Breast epithelium (tissue), 4 donors: ENCODE measurements around the gene GAST. TPM values are rescaled to one million over a fixed set of nuclear protein-coding genes. Genes with fewer than 3 reads are reported as not detected.
"Not testable (repeated sequence)": the region's sequence is repeated elsewhere in the genome, so short reads cannot be mapped to it uniquely, and the experiment has no call there.

Experiments used
- DNase-seq, 2 donors: peaks; one replicate each; pipeline ENCODE4 v3.0.0-alpha.2; 2019; ENCODE audit warnings: low spot score in 2 of 2
- H3K27ac ChIP-seq, 2 donors: fragments of 200-600 bp; sonication (generic) in 1 of 2; one replicate each; pipeline ENCODE4 v1.5.1; 2016 to 2019; ENCODE audit warnings: mild to moderate bottlenecking in 1 of 2
- H3K27me3 ChIP-seq, 2 donors: fragments of 200-600 bp; sonication (generic) in 1 of 2; one replicate each; pipeline versions ENCODE4 v1.5.1 to v1.6.0; 2017 to 2019; ENCODE audit warnings: control low read depth in 1 of 2, mild to moderate bottlenecking in 1 of 2
- H3K36me3 ChIP-seq: fragments of 200-600 bp; one replicate; pipeline ENCODE4 v1.5.1; 2019
- H3K4me1 ChIP-seq, 2 donors: fragments of 200-600 bp; sonication (generic); one replicate each; pipeline ENCODE4 v1.5.1; 2016 to 2019; ENCODE audit warnings: control low read depth in 1 of 2
- H3K4me3 ChIP-seq, 3 donors: fragments of 200-600 bp; sonication (generic); 1 replicate in 2 of 3; 2 replicates in 1 of 3; pipeline ENCODE4 v1.5.1; 2016 to 2019; ENCODE audit warnings: mild to moderate bottlenecking in 3 of 3, moderate library complexity in 2 of 3
- H3K9me3 ChIP-seq, 2 donors: fragments of 200-600 bp; sonication (generic) in 1 of 2; one replicate each; pipeline ENCODE4 v1.5.1; 2016 to 2019; ENCODE audit warnings: control low read depth in 1 of 2
- POLR2A ChIP-seq: fragments of 450-650 bp; IDR thresholded peaks from one replicate; pipeline ENCODE4 v1.6.1; 2016; ENCODE audit warnings: antibody characterized with exemption, mild to moderate bottlenecking, moderate library complexity
- POLR2AphosphoS5 ChIP-seq, 3 donors: sonication (generic); formaldehyde crosslinking; IDR thresholded peaks; one replicate each; pipeline ENCODE4 v1.6.1; 2017; ENCODE audit warnings: antibody characterized with exemption in 3 of 3
- intact Hi-C: fragments of 100-400 bp; cut with DNase I; formaldehyde crosslinking; loops from one replicate; pipeline ENCODE4 v1.15.1; 2023; ENCODE audit warnings: low total_unique reads
- total RNA-seq, 3 donors: library from RNA; depleted of rRNA; stranded (reverse); fragments of >200 nt; gene quantifications; one replicate each; pipeline ENCODE4 v1.1.0, GENCODE V29; 2016
- TF ChIP-seq, protein P1 (sequence below), 3 donors: fragments of 450-650 bp; IDR thresholded peaks; one replicate each; pipeline ENCODE4 v1.5.1; 2016 to 2017; ENCODE audit warnings: antibody characterized with exemption in 3 of 3, mild to moderate bottlenecking in 3 of 3, moderate library complexity in 3 of 3

Gene GAST
- total RNA-seq, 3 donors from 2014 or later: not detected

- TF ChIP-seq, protein P1, sequence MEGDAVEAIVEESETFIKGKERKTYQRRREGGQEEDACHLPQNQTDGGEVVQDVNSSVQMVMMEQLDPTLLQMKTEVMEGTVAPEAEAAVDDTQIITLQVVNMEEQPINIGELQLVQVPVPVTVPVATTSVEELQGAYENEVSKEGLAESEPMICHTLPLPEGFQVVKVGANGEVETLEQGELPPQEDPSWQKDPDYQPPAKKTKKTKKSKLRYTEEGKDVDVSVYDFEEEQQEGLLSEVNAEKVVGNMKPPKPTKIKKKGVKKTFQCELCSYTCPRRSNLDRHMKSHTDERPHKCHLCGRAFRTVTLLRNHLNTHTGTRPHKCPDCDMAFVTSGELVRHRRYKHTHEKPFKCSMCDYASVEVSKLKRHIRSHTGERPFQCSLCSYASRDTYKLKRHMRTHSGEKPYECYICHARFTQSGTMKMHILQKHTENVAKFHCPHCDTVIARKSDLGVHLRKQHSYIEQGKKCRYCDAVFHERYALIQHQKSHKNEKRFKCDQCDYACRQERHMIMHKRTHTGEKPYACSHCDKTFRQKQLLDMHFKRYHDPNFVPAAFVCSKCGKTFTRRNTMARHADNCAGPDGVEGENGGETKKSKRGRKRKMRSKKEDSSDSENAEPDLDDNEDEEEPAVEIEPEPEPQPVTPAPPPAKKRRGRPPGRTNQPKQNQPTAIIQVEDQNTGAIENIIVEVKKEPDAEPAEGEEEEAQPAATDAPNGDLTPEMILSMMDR (IDR thresholded peaks at IDR 0.05): no peak
- TF ChIP-seq POLR2AphosphoS5 (IDR thresholded peaks at IDR 0.05): no peak
- no peak for TF ChIP-seq POLR2A
- no peaks in the 10 kb centered on the region for H3K27me3 ChIP-seq
- H3K4me1 ChIP-seq: no peaks in the 10 kb centered on the region
- no peaks in the 10 kb centered on the region for H3K9me3 ChIP-seq
- H3K4me3 ChIP-seq: no peak overlapping the region
- intact Hi-C loops: no loop called here
- no peak for DNase-seq
- H3K27ac ChIP-seq: no peak overlapping the region
- H3K36me3 ChIP-seq: no peaks in the 10 kb centered on the region
Observed at GRCh38 chr17:41680426-41681040, 31.6 kb upstream of the GAST start.

DNA sequence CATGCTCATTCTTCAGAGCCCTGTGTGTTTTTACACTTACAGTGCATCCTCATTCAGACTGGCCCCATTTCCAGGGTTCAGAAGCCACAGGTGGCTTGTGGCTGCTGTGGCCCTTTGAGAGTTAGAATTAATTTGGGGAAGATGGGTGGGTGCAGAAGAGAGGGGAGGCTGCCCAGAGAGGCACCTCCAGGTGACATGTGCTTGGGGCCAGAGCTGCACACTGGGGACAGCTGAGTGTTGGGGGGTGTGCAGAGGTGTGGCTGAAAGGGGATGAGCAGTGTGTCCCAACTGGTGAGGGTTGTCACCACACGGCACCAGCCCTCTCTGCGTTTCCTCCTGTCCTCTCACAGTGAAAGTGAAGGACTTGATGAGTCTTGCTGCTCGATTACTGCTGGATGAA, 30.4 kb upstream of the GAST start:
- no peak for TF ChIP-seq POLR2AphosphoS5 (IDR thresholded peaks at IDR 0.05)
- TF ChIP-seq, protein P1 (IDR thresholded peaks at IDR 0.05): no peak
- TF ChIP-seq POLR2A: no peak
- no peak overlapping the region for H3K4me3 ChIP-seq
- no peaks in the 10 kb centered on the region for H3K27me3 ChIP-seq
- intact Hi-C loops: no loop called here
- DNase-seq: no peak
- no peak overlapping the region for H3K27ac ChIP-seq
- H3K9me3 ChIP-seq: no peaks in the 10 kb centered on the region
- H3K4me1 ChIP-seq: no peaks in the 10 kb centered on the region
- H3K36me3 ChIP-seq: no peaks in the 10 kb centered on the region

DNA sequence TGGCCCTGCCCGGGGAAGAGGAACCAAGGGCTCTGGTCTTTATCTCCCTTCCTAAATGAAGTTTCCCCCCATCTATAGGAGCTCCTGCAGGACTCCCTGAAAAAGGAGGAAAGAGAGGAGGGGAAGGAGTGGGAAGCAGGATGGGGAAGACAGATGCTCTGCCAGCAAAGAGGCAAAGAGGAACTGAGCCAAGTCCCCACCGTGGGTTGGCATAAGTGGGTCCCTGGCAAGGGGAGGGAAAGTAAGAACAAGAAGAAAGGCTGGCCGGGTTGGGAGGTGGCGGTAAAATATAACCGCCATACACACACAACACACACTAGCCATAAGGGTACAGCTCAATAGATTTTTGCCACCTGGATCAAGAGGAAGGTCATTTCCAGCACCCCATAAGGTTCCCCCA, 29.5 kb upstream of the GAST start:
- H3K4me3 ChIP-seq: no peak overlapping the region
- H3K4me1 ChIP-seq: no peaks in the 10 kb centered on the region
- TF ChIP-seq, protein P1 (IDR thresholded peaks at IDR 0.05): no peak
- no peak for TF ChIP-seq POLR2AphosphoS5 (IDR thresholded peaks at IDR 0.05)
- no peak for TF ChIP-seq POLR2A
- DNase-seq: no peak
- H3K36me3 ChIP-seq: no peaks in the 10 kb centered on the region
- no peaks in the 10 kb centered on the region for H3K27me3 ChIP-seq
- no peak overlapping the region for H3K27ac ChIP-seq
- H3K9me3 ChIP-seq: no peaks in the 10 kb centered on the region
- intact Hi-C loops: no loop called here

- no peak overlapping the region for H3K4me3 ChIP-seq
Observed at GRCh38 chr17:41683441-41684007, 28.6 kb upstream of the GAST start.

DNA sequence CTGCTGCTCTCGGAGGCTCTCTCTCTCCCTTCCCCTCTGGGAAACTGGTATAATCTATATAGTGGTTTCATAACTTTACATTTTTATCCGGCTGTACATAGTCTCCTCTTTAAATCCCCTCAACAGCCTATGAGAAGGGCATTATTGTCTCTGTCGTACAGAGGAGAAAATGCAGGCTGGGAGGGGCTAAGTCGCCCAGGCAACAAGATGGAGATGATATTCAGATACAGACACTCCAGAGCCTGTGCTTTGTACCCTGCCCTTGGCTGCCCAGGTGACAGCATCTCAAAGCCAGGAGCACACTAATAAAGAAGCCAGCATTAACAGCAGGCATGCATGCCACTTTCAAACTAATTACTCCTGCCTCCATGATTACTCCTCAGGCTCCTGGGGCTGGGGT, 28.1 kb upstream of the GAST start:
- Histone ChIP-seq H3K4me1 (no peaks in the 10 kb centered on the region), H3K9me3 (no peaks in the 10 kb centered on the region), H3K4me3 (no peak overlapping the region), H3K27me3 (no peaks in the 10 kb centered on the region), H3K27ac (no peak overlapping the region), H3K36me3 (no peaks in the 10 kb centered on the region)
- TF ChIP-seq POLR2A (no peak), POLR2AphosphoS5 (IDR thresholded peaks at IDR 0.05) (no peak)
- TF ChIP-seq, protein P1 (IDR thresholded peaks at IDR 0.05): no peak
- no peak for DNase-seq
- intact Hi-C loops: no loop called here

More at GRCh38 chr17:41683441-41684007, 28.6 kb upstream of the GAST start:
- no peaks in the 10 kb centered on the region for H3K9me3 ChIP-seq
- no peak for DNase-seq
- H3K36me3 ChIP-seq: no peaks in the 10 kb centered on the region
- TF ChIP-seq, protein P1 (IDR thresholded peaks at IDR 0.05): no peak
- TF ChIP-seq POLR2AphosphoS5 (IDR thresholded peaks at IDR 0.05): no peak
- TF ChIP-seq POLR2A: no peak
- H3K27ac ChIP-seq: no peak overlapping the region
- no peaks in the 10 kb centered on the region for H3K4me1 ChIP-seq
- intact Hi-C loops: no loop called here
- no peaks in the 10 kb centered on the region for H3K27me3 ChIP-seq

- H3K4me1 ChIP-seq, H3K36me3 ChIP-seq, H3K4me3 ChIP-seq, H3K27ac ChIP-seq, DNase-seq, intact Hi-C loops, H3K27me3 ChIP-seq, H3K9me3 ChIP-seq: not testable (repeated sequence)
Observed at GRCh38 chr17:41685753-41686152, 26.4 kb upstream of the GAST start.
